Gastroesophageal sphincter (tissue), 4 donors: Measurements from ENCODE around the gene DMD. TPM values are rescaled to one million over a fixed set of nuclear protein-coding genes. Genes with fewer than 3 reads are reported as not detected.

Experiments used
- ATAC-seq: fragments of 150-250 bp; one replicate; pipeline ENCODE4 v1.9.1; 2016; ENCODE audit warnings: mild to moderate bottlenecking, moderate library complexity
- H3K27ac ChIP-seq, 4 donors: fragments of 200-600 bp; sonication (generic) in 3 of 4; 1 replicate in 3 of 4; 2 replicates in 1 of 4; pipeline ENCODE4 v1.5.1; 2016 to 2019
- H3K27me3 ChIP-seq: fragments of 200-600 bp; sonication (generic); one replicate; pipeline ENCODE4 v1.5.1; 2019
- H3K36me3 ChIP-seq, 2 donors: fragments of 200-600 bp; sonication (generic); one replicate each; pipeline ENCODE4 v1.5.1; 2019; ENCODE audit warnings: control low read depth in 1 of 2
- H3K4me1 ChIP-seq, 3 donors: fragments of 200-600 bp; sonication (generic); 1 replicate in 2 of 3; 2 replicates in 1 of 3; pipeline ENCODE4 v1.5.1; 2016 to 2019; ENCODE audit warnings: control low read depth in 2 of 3
- H3K4me3 ChIP-seq, 2 donors: fragments of 200-600 bp; sonication (generic); one replicate each; pipeline ENCODE4 v1.5.1; 2019; ENCODE audit warnings: mild to moderate bottlenecking in 1 of 2, moderate library complexity in 1 of 2
- H3K9me3 ChIP-seq, 3 donors: fragments of 200-600 bp; sonication (generic); one replicate each; pipeline ENCODE4 v1.5.1; 2017 to 2019; ENCODE audit warnings: control low read depth in 2 of 3
- EP300 ChIP-seq: sonication (generic); formaldehyde crosslinking; IDR thresholded peaks from one replicate; pipeline ENCODE4 v1.6.1; 2017; ENCODE audit warnings: antibody characterized with exemption, mild to moderate bottlenecking
- POLR2A ChIP-seq, 2 donors: fragments of 450-650 bp; IDR thresholded peaks; one replicate each; pipeline ENCODE4 v1.6.1; 2017; ENCODE audit warnings: antibody characterized with exemption in 2 of 2, mild to moderate bottlenecking in 2 of 2, moderate library complexity in 1 of 2
- POLR2AphosphoS5 ChIP-seq: sonication (generic); formaldehyde crosslinking; IDR thresholded peaks from one replicate; pipeline ENCODE4 v1.6.1; 2017; ENCODE audit warnings: antibody characterized with exemption
- WGBS, 2 donors: methylation state at CpG; one replicate each; pipeline ENCODE4 v1.1.5; 2018; ENCODE audit warnings: low coverage in 1 of 2; 5-methylcytosine and 5-hydroxymethylcytosine counted together
- total RNA-seq, 4 donors: library from RNA; depleted of rRNA; stranded (reverse); fragments of >200 nt; gene quantifications; one replicate each; pipeline ENCODE4 v1.1.0, GENCODE V29; 2016
- TF ChIP-seq, protein P1 (sequence below), 4 experiments: fragments of 200-600 bp in 2 of 4; fragments of 450-650 bp in 2 of 4; sonication (generic) in 1 of 4; IDR thresholded peaks; one replicate each; pipeline ENCODE4 v1.5.1; 2017 to 2019; ENCODE audit warnings: antibody characterized with exemption in 4 of 4, mild to moderate bottlenecking in 2 of 4, moderate library complexity in 2 of 4

Gene DMD
- total RNA-seq, 4 donors from 2014 or later = 111 to 225 (median 183) TPM

GRCh38 chrX:31743004-31743403, 1468.3 kb downstream of the DMD start:
- no peak for TF ChIP-seq EP300
- no peak for TF ChIP-seq POLR2AphosphoS5
- TF ChIP-seq, protein P1, sequence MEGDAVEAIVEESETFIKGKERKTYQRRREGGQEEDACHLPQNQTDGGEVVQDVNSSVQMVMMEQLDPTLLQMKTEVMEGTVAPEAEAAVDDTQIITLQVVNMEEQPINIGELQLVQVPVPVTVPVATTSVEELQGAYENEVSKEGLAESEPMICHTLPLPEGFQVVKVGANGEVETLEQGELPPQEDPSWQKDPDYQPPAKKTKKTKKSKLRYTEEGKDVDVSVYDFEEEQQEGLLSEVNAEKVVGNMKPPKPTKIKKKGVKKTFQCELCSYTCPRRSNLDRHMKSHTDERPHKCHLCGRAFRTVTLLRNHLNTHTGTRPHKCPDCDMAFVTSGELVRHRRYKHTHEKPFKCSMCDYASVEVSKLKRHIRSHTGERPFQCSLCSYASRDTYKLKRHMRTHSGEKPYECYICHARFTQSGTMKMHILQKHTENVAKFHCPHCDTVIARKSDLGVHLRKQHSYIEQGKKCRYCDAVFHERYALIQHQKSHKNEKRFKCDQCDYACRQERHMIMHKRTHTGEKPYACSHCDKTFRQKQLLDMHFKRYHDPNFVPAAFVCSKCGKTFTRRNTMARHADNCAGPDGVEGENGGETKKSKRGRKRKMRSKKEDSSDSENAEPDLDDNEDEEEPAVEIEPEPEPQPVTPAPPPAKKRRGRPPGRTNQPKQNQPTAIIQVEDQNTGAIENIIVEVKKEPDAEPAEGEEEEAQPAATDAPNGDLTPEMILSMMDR (IDR thresholded peaks at IDR 0.05) = no peak
- H3K4me3 ChIP-seq = no peak overlapping the region
- no peaks in the 10 kb centered on the region for H3K36me3 ChIP-seq
- H3K9me3 ChIP-seq = no peaks in the 10 kb centered on the region
- H3K27me3 ChIP-seq = no peaks in the 10 kb centered on the region
- H3K27ac ChIP-seq = no peak overlapping the region
- no peak for ATAC-seq
- no peaks in the 10 kb centered on the region for H3K4me1 ChIP-seq
- 93 to 94% methylated on average over 3 to 4 of the region's 4 CpGs for WGBS, 2 donors

DNA sequence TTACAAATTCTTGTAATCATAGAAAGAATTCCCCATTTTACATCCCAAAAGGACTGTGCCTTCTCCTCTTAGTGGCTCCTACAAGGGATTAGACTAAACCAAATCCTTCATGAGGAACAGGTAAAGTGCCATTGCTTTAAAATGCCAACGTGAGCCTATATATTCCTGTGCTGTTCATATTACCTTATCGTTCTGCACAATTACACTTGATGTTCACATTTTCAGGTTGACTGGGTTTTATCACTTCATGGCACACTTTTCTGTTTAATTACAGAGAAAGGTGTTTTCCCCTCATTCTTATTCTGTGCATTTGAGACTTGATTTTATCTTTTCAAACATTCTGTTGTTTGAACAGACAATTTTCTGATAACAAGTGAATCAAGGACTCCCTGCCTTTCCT, 1493.9 kb downstream of the DMD start:
- 63 to 83% methylated on average over 2 of the region's 2 CpGs for WGBS, 2 donors

DNA sequence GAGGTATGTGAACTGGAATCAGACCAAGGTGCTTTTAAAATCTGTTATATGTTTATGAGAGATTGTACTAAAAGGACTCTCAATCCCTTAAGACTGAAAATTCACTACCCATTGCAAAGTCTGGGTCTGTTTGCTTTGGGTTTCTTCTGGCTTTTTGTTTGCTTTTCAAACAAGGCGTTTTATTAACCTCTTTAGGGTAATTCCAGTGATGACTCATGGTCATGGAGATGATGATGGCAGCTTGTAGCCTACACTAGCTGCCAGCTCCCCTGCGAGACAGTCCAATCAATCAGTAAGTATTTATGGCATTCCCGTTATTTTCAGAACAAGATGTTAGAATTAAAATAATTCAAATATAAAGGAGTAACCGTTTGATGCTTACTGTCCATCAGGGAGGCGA, 1495.7 kb downstream of the DMD start:
- H3K4me1 ChIP-seq = no peaks in the 10 kb centered on the region
- ATAC-seq = no peak
- H3K27me3 ChIP-seq = no peaks in the 10 kb centered on the region
- WGBS, 2 donors = 75 to 92% methylated on average over 2 to 5 of the region's 5 CpGs
- H3K27ac ChIP-seq = no peak overlapping the region
- no peaks in the 10 kb centered on the region for H3K9me3 ChIP-seq
- no peak for TF ChIP-seq EP300
- TF ChIP-seq POLR2AphosphoS5 = no peak
- TF ChIP-seq, protein P1 (IDR thresholded peaks at IDR 0.05) = no peak
- TF ChIP-seq POLR2A (IDR thresholded peaks at IDR 0.05) = no peak
- no peaks in the 10 kb centered on the region for H3K36me3 ChIP-seq
- no peak overlapping the region for H3K4me3 ChIP-seq

More for the DNA sequence above, 1493.9 kb downstream of the DMD start:
- no peaks in the 10 kb centered on the region for H3K4me1 ChIP-seq
- H3K36me3 ChIP-seq = no peaks in the 10 kb centered on the region
- H3K27ac ChIP-seq = no peak overlapping the region
- no peak for ATAC-seq
- H3K27me3 ChIP-seq = no peaks in the 10 kb centered on the region
- TF ChIP-seq EP300 (no peak), POLR2AphosphoS5 (no peak), POLR2A (IDR thresholded peaks at IDR 0.05) (no peak)
- TF ChIP-seq, protein P1 (IDR thresholded peaks at IDR 0.05) = no peak
- no peak overlapping the region for H3K4me3 ChIP-seq
- no peaks in the 10 kb centered on the region for H3K9me3 ChIP-seq

DNA sequence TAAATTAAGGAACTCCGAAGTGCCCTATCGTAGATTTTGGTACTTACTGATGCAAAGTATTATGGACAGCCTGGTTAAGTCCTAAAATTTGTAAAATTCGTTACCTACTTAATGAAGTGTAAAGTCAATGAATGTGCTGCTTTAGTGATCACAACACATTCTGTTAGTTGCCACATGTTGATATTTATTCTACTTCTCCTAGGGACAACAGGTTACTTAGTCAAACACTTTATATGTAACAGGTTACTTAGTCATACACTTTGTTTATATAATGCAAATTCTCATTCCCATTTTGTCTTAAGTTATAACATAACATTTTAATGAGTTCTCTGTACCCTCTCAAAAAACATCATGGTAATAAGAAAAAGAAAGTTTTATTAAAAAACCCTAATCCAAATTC, 1496.6 kb downstream of the DMD start:
- H3K27ac ChIP-seq = no peak overlapping the region
- H3K4me3 ChIP-seq = no peak overlapping the region
- 82 to 89% methylated on average over 3 of the region's 3 CpGs for WGBS, 2 donors
- H3K9me3 ChIP-seq = no peaks in the 10 kb centered on the region
- no peaks in the 10 kb centered on the region for H3K36me3 ChIP-seq
- TF ChIP-seq EP300 = no peak
- no peak for TF ChIP-seq POLR2AphosphoS5
- no peak for TF ChIP-seq POLR2A (IDR thresholded peaks at IDR 0.05)
- TF ChIP-seq, protein P1 (IDR thresholded peaks at IDR 0.05) = no peak
- ATAC-seq = no peak
- no peaks in the 10 kb centered on the region for H3K27me3 ChIP-seq
- no peaks in the 10 kb centered on the region for H3K4me1 ChIP-seq

GRCh38 chrX:31713120-31713519, 1498.2 kb downstream of the DMD start:
- Histone ChIP-seq H3K9me3 (no peaks in the 10 kb centered on the region), H3K4me1 (no peaks in the 10 kb centered on the region), H3K27ac (no peak overlapping the region), H3K36me3 (no peaks in the 10 kb centered on the region), H3K27me3 (no peaks in the 10 kb centered on the region), H3K4me3 (no peak overlapping the region)
- no peak for ATAC-seq
- TF ChIP-seq, protein P1 (IDR thresholded peaks at IDR 0.05) = no peak
- TF ChIP-seq POLR2A (IDR thresholded peaks at IDR 0.05) = no peak
- no peak for TF ChIP-seq POLR2AphosphoS5
- TF ChIP-seq EP300 = no peak
- 50% methylated on average over 1 of the region's 1 CpG; no CpG with 5 or more reads in 1 of the 2 donors for WGBS, 2 donors
